NCI-H1417 (cell line): ENCODE measurements around the gene MIAT.

Experiments
- DNase-seq, 3 experiments: peaks; one replicate each; lab custom pipeline; 2025; lab: John Stamatoyannopoulos, UW

Gene MIAT

GRCh38 chr22:26669060-26669481 lies 11.7 kb downstream of the MIAT start:
- DNase-seq: no peak

DNA sequence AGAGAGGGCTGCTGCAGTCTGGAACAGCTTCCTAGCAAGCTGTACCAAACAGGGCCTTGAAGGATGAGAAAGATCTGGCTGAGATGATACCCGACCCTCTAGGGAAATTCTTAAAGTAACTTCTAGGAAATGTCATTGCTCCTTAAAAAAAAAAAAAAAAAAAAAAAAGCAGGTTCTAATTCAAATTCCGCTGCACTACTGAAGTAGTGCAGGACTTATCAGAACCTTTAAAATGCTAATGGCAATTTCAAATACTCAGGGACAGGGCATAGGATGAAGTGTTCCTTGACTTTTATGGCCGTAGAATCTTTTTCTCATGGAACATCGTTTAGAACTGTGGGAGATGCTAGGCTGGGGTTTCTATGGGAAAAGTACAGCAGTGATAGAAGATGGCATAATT lies 13.1 kb downstream of the MIAT start:
- no peak for DNase-seq

DNA sequence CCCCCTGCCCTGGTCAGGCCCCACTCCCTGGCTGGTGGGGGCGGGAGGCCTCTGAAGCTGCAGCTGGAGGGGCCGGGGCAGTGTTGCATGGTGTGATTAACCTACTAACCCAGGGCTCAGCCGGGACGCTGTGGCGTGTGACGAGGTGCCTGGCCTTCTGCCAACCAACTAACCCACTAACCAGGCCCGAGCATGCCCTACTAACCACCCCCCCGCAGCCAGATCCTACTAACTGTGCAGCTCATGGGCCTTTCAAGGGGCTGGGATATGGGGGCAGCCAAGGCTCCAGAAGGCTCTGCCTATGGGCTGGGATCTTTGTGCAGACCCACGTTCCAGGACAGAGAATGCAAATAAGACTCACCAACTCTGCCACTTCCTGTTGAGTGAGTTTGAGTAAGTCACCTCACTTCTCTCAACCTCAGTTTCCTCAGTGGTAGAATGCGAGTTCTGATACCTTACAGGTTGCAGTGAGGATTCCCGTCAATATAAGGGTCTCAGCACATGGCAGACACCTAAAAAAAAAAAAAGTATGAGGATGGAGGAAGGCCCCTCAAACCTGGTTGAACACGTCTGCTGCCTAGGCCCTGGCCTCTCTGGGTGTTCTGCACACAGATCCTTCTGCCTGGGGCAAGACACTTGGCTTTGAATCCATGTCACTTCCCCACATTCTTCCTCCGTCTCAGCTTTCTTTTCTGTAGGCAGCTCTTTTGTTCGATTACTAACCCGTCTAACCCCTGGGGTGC lies 14.1 kb downstream of the MIAT start:
- peak; percentile 9 to 59 (median 52) for DNase-seq

GRCh38 chr22:26672060-26672471 lies 14.7 kb downstream of the MIAT start:
- no peak for DNase-seq

DNA sequence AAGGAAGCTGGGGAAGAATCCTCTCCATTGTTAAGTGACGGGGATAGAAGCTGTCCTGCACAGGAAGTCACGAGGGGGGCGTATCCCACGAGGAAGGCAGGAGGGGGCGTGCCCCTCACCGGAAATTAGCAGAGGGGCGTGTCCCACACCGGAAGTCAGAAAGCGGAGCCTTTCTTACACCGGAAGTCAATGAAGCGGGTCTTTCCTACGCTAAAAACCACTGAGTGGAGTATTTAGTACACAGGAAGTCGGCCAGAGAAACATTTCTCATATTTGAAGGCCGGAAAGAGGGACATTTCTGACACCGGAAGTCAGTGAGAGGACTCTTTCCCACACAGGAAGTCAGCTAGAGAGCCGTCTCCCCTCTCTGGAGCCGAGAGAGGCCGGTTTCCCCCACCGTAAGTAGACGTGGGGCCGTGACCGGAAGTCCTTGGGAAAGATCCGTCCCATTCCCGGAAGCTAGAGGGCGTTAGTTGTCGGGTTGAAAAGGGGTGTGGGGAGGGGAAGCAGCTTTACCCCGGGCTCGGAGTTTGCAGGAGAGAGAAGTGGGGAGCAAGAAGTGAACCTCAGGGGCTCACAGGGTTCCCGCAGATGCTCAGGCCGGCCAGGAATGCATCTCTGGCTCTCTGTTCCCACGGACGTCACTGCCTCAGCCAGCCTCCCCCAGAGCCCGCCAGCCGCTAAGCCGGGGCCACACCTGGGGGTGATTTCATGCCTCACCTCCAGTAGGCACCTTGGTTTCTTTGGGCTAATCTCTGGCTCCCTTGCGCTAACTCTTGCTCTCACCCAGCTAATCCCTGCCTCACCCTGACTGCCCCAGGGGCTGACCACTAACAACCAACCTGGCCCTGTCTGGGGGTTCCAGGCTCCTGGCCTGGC lies 15.4 kb downstream of the MIAT start:
- DNase-seq: peak; percentile 95 to 99 (median 95)

DNA sequence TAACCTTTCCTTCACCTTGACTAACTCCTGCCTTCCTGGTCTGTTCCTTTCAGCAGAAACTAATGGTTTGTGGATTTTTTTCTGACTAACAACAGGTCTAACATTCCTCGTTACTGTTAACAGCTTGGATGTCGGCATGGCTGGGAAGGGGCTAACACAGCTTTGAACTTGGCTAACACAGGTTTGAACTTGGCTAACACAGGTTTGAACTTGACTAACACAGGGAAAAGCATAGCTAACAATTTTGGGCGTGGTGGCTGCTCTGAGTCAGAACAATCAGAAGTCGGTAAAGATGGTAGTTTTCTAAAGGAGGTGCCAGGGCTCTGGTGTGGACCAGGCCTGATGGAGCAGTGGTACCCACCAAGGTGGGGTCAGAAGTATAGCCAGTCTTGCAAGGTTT lies 16.1 kb downstream of the MIAT start:
- DNase-seq: peak in 2 of 3 experiments; percentile 53 to 79

DNA sequence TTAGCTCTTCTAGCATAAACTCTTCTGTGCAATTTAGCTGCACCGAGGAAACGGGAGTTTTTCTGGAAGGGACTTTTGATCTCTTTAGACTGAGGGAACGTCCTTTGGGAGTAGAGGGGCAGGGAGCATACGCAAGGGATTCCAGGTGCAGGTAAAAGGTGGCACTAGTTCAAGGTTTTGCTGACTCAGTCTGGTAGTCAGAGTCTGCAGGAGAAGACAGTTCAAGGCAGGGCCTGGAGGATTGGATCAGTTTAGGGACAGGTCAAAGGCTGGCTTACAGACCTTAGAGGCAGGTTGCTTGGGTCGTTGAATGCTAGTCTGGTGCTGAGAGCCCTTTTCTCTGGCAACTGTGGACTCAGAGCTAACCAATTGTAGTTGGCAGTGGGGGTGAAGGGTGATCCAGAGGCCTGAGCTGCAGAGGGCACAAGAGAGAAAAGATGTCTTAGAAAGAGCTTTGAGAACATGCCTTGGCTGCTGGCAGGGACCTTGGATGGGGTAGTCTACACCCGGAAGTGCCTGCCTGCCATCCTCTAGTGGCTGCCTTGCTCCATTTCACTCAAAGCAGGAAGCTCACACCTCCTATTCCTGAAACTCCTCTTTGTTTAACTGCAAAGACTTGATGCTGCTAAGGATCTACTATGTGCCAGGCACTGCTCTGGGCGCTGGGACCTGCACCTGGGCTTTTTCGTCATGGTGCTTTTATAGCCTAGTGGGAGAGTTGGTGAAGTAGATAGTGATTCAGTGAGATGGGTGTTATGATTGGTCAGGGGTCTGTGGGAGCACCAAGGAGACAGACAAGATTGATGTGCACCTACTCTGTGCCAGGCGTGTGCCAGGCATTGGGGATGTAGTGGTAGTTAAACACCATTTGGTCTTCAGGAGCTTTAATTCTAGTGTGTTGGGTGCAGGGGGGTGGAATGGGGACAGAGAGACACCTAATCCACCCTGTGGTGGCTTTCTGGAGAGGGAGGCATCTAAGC lies 17.1 kb downstream of the MIAT start:
- DNase-seq: peak in 2 of 3 experiments; percentile 62 to 76

DNA sequence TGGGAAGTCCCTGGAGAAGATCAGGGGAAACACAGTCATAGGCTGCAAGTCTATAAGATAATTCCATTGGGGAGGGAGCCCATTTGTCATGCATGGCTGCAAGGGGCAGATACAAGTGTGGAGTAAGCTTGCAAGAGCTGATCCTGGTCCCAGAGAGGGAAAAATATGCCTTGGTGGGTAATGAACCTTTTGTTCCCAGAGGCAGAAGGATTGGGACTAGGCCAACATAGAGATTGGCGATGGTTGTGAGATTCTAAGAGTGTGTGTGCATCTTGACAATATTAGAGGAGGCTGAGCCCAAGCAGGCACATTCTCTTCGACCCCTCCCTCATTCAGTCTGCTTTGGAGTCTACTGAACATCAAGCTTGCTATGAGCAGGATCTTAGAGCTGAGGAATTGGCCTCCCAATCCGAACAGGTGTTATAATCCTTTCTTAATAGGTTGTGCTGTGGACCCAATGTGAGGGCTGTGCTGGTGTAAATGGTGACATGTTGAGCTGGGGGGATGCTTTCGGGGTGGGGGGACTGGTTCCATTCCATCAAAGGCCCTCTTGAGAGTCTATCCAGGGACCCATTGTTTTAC lies 18.4 kb downstream of the MIAT start:
- peak in 2 of 3 experiments; percentile 26 to 62 for DNase-seq

- DNase-seq: no peak
Measured at GRCh38 chr22:26677217-26677616, 19.8 kb downstream of the MIAT start.

- peak; percentile 32 to 72 (median 56) for DNase-seq
Measured at GRCh38 chr22:26679003-26679629, 21.7 kb downstream of the MIAT start.

GRCh38 chr22:26680485-26680884 lies 23.1 kb downstream of the MIAT start:
- DNase-seq: no peak

DNA sequence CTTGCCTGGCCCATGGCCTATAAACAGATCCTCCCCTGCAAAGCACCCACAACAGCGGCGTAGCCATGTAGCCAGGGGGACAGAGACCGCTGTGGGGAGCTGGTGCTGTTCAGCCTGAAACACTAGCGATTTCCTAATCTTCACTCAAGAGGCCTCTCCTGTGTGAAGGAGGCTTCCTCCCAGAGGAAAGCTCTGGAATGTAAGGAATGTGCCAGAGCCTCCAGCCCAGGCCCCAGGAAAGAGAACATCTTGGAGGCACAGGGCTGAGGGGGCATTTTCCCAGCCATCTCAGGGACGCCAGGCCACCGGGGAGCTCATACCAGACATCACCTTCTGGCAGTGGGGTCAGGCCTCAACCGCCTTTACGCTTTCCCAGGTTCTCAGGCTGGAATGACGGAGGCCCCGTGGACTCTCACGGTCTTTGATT lies 24.0 kb downstream of the MIAT start:
- DNase-seq: no peak

GRCh38 chr22:26684168-26684567 lies 26.8 kb downstream of the MIAT start:
- peak in 2 of 3 experiments; percentile 11 to 50 for DNase-seq

DNA sequence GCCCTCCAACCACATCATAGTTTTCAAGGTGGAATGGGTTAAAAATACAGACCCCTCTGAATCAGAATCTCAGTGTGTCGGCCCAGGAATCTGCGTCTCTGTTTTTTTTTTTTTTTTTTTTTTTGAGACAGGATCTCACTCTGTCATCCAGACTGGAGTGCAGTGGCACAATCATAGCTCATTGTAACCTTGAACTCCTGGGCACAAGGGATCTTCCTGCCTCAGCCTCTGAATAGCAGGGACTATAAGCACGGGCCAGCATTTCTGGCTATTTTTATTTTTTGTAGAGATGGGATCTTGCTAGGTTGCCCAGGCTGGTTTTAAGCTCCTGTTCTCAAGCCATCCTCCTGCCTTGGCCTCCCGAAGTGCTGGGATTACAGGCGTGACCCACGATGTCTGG lies 28.2 kb downstream of the MIAT start:
- no peak for DNase-seq

- DNase-seq: no peak
Measured at GRCh38 chr22:26687439-26687838, 30.1 kb downstream of the MIAT start.

GRCh38 chr22:26689513-26690301 lies 32.3 kb downstream of the MIAT start:
- DNase-seq: no peak

DNA sequence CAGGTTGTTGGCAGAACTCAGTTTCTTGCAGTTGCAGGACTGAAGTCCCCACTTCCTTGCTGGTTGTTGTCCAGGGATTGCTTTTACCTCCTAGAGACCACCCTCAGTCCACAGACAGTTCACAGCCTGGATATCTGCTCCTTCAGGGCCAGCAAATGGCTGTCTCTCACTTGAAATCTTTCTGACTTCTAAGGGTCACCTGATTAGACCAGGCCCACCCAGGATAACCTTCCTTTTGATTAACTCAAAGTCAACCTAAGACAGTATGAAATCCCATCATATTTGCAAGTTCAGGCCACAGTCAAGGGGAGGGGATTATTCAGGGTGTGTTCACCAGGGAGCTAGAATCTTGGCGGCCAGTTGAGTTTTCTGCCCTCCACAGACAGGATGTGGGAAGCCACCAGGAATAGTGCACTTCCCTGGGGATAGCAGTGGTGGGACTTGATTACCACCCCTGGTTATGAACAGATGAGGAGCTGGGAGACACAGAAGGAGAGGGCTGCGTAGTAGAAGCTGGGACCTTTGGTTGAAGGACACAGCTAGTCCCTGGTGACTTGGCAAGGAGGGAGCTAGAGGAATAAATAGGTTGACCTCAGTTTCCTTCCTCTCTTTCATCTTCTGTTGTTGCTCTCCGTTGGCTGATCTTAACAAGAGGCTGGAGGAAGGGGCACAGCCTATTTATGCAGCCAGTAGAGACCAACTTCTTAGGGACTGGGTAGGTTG lies 33.4 kb downstream of the MIAT start:
- no peak for DNase-seq

- no peak for DNase-seq
Measured at GRCh38 chr22:26691377-26691716, 34.0 kb downstream of the MIAT start.

DNA sequence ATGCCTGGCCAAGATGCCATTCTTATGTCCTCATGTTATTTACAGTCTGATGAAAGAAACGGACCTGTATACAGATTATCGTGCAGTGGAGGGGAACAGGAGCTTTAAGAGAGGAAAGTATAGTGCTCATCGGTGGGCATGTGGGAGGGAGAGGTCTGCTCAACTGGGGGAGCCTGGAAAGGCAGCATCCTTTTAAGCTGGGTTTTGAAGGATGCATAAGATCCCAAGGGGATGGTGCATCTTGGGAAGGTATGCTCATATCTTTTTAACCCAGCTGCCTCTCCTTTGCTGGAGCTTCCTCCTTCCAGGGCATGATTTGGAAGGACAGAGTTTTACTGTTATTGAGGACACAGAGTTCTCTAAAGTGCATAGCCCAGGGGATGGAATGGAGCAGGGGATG lies 34.8 kb downstream of the MIAT start:
- DNase-seq: no peak

DNA sequence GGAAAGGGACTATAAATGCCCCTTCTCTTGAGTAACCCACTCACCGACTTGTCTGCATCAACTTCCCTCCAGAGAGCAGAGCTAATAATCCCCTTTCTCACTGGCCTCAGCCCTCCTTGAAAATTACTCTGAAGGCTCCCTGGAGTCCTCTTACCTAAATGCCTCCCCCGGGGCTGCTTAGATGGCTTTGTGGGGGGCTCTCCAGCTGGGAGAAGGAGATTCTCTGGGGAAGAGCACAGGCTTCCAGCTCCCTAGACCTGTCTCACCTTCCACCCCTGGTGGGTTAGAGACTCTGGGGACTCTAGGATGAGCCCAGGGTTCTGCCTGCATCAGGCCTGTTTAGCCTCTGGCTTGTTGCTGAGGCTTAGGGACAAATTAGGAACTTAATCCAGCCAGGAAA lies 39.8 kb downstream of the MIAT start:
- DNase-seq: no peak
